HCT116 (cell line): ENCODE data around the gene YKT6. TPM values are rescaled to one million over a fixed set of nuclear protein-coding genes. Genes with fewer than 3 reads are reported as not detected.

Source experiments
- ATAC-seq: fragments of 200-7000 bp; cut with Tn5 transposase; 2 replicates; pipeline ENCODE4 v1.9.1; 2020; ENCODE audit warnings: mild to moderate bottlenecking, moderate library complexity
- BruUV-seq: library from RNA; stranded (reverse); fragments of 400-500 nt; replicated peaks from 2 replicates; lab custom pipeline; 2021; lab: Mats Ljungman, UMichigan
- CTCF ChIA-PET: fragments of 300-600 bp; sonication (Branson Sonifier 250); formaldehyde crosslinking; loops from one replicate; lab custom pipeline; 2021; ENCODE audit warnings: antibody characterized with exemption; lab: Charles Lee
- POLR2A ChIA-PET: fragments of 300-600, 350-600 bp; sonication (Branson Sonifier 250); formaldehyde crosslinking; loops from one replicate; lab custom pipeline; 2021; ENCODE audit warnings: antibody characterized with exemption; lab: Charles Lee
- RAD21 ChIA-PET, 2 experiments: fragments of 300-600 bp; sonication (Branson Sonifier 250); formaldehyde crosslinking; loops; one replicate each; lab custom pipeline; 2023; ENCODE audit warnings: low total read pairs in 2 of 2; ENCODE audit not compliant: uncharacterized antibody in 2 of 2, unreplicated experiment in 2 of 2, low non-redundant PET in 1 of 2; lab: Charles Lee
- DNase-seq: peaks from one replicate; pipeline ENCODE4 v3.0.0-alpha.2; 2010; ENCODE audit warnings: low read depth, low spot score
- H2AFZ ChIP-seq: fragments of 200-600 bp; shearing (Covaris generic), sonication (generic); 2 replicates; pipeline ENCODE4 v1.6.1; 2017; ENCODE audit warnings: low read depth, mixed run types, mixed read lengths, antibody characterized with exemption, low read length; ENCODE audit not compliant: poor library complexity, severe bottlenecking
- H3K27ac ChIP-seq: 2 replicates; pipeline ENCODE4 v1.5.1; 2012; ENCODE audit warnings: low read depth, low read length
- H3K27me3 ChIP-seq: fragments of 200-600 bp; sonication (generic); 2 replicates; pipeline ENCODE4 v1.6.1; 2016; ENCODE audit warnings: mixed run types, low read length, mixed read lengths; ENCODE audit not compliant: insufficient read depth
- H3K36me3 ChIP-seq, 2 experiments: fragments of 200-500 bp in 1 of 2; fragments of 200-600 bp in 1 of 2; sonication (Bioruptor generic) in 1 of 2; sonication (generic) in 1 of 2; 2 replicates each; pipeline versions ENCODE4 v1.5.1 to v1.6.1; 2014 to 2016; ENCODE audit warnings: low read length in 2 of 2, inconsistent platforms in 1 of 2, mixed read lengths in 1 of 2, mixed run types in 1 of 2; ENCODE audit not compliant: insufficient read depth in 2 of 2, control insufficient read depth in 1 of 2
- H3K4me1 ChIP-seq, 2 experiments: fragments of 200-600 bp in 1 of 2; sonication (generic) in 1 of 2; 2 replicates each; pipeline versions ENCODE4 v1.5.1 to v1.6.1; 2012 to 2017; ENCODE audit warnings: low read length in 2 of 2, inconsistent platforms in 1 of 2, mild to moderate bottlenecking in 1 of 2, mixed read lengths in 1 of 2, mixed run types in 1 of 2, moderate library complexity in 1 of 2; ENCODE audit not compliant: insufficient read depth in 2 of 2, control insufficient read depth in 1 of 2
- H3K4me2 ChIP-seq: fragments of 200-600 bp; sonication (generic); 2 replicates; pipeline ENCODE4 v1.6.1; 2017; ENCODE audit warnings: mixed run types, low read length, mixed read lengths
- H3K4me3 ChIP-seq, 2 experiments: fragments of 200-600 bp in 1 of 2; sonication (generic) in 1 of 2; replicated peaks in 1 of 2; 2 replicates each; pipeline ENCODE4 v1.5.1; 2011 to 2016; ENCODE audit warnings: low read length in 2 of 2, control low read depth in 1 of 2, low read depth in 1 of 2, mild to moderate bottlenecking in 1 of 2, mixed read lengths in 1 of 2, mixed run types in 1 of 2
- H3K79me2 ChIP-seq: fragments of 200-600 bp; sonication (generic); 2 replicates; pipeline ENCODE4 v1.6.1; 2017; ENCODE audit warnings: mild to moderate bottlenecking, mixed run types, low read length, moderate library complexity, mixed read lengths; ENCODE audit not compliant: insufficient read depth
- H3K9ac ChIP-seq: fragments of 200-600 bp; sonication (generic); 2 replicates; pipeline ENCODE4 v1.6.1; 2016; ENCODE audit warnings: low read length, mixed read lengths
- H3K9me2 ChIP-seq: fragments of 200-600 bp; sonication (generic), shearing (Covaris generic); 2 replicates; pipeline ENCODE4 v1.6.1; 2017; ENCODE audit warnings: mixed run types, mild to moderate bottlenecking, moderate library complexity; ENCODE audit not compliant: insufficient read depth
- H3K9me3 ChIP-seq, 2 experiments: fragments of 200-500 bp in 1 of 2; fragments of 200-600 bp in 1 of 2; sonication (Bioruptor generic) in 1 of 2; sonication (generic) in 1 of 2; 2 replicates each; pipeline ENCODE4 v1.6.1; 2014 to 2017; ENCODE audit warnings: low read length in 2 of 2, mixed read lengths in 2 of 2, inconsistent platforms in 1 of 2, low read depth in 1 of 2, mild to moderate bottlenecking in 1 of 2, mixed run types in 1 of 2, moderate library complexity in 1 of 2; ENCODE audit not compliant: control insufficient read depth in 1 of 2, insufficient read depth in 1 of 2
- H4K20me1 ChIP-seq: fragments of 200-600 bp; sonication (generic), shearing (Covaris generic); 2 replicates; pipeline ENCODE4 v1.6.1; 2017; ENCODE audit warnings: mixed run types, mild to moderate bottlenecking, moderate library complexity; ENCODE audit not compliant: insufficient read depth
- CTCF ChIP-seq, 3 experiments: fragments of 200-600 bp in 1 of 3; sonication (generic) in 1 of 3; IDR thresholded peaks in 2 of 3; conservative IDR thresholded peaks in 1 of 3; 2 replicates each; pipeline ENCODE4 v1.5.1; 2012 to 2017; ENCODE audit warnings: low read depth in 2 of 3, low read length in 2 of 3, antibody characterized with exemption in 1 of 3, borderline replicate concordance in 1 of 3, control low read depth in 1 of 3, mild to moderate bottlenecking in 1 of 3, mixed read lengths in 1 of 3, mixed run types in 1 of 3, moderate library complexity in 1 of 3; ENCODE audit not compliant: insufficient read depth in 1 of 3
- EGR1 ChIP-seq: IDR thresholded peaks from 2 replicates; pipeline ENCODE4 v1.6.1; 2012; ENCODE audit warnings: low read depth
- YY1 ChIP-seq: IDR thresholded peaks from 2 replicates; pipeline ENCODE4 v1.6.1; 2011; ENCODE audit warnings: low read length, low read depth, moderate library complexity, mild to moderate bottlenecking; ENCODE audit not compliant: insufficient replicate concordance; ENCODE audit errors: extremely low read depth
- ZNF274 ChIP-seq: fragments of 200-500 bp; sonication (Bioruptor generic); IDR thresholded peaks from 2 replicates; pipeline ENCODE4 v1.6.1; 2014; ENCODE audit warnings: mild to moderate bottlenecking, low read depth, low read length, inconsistent platforms
- intact Hi-C: fragments of 100-400 bp; cut with micrococcal nuclease; formaldehyde crosslinking; loops from 2 replicates; pipeline ENCODE4 v1.10.0; 2022
- total RNA-seq: library from RNA; stranded (reverse); gene quantifications from one replicate; pipeline ENCODE4 v1.2.1, GENCODE V29; 2021; ENCODE audit not compliant: unreplicated experiment
- TF ChIP-seq, protein P1 (sequence below): IDR thresholded peaks from 2 replicates; pipeline ENCODE4 v1.6.1; 2012; ENCODE audit warnings: low read depth

YKT6 gene
- total RNA-seq, 1 experiment from 2014 or later = 84.8 TPM

DNA sequence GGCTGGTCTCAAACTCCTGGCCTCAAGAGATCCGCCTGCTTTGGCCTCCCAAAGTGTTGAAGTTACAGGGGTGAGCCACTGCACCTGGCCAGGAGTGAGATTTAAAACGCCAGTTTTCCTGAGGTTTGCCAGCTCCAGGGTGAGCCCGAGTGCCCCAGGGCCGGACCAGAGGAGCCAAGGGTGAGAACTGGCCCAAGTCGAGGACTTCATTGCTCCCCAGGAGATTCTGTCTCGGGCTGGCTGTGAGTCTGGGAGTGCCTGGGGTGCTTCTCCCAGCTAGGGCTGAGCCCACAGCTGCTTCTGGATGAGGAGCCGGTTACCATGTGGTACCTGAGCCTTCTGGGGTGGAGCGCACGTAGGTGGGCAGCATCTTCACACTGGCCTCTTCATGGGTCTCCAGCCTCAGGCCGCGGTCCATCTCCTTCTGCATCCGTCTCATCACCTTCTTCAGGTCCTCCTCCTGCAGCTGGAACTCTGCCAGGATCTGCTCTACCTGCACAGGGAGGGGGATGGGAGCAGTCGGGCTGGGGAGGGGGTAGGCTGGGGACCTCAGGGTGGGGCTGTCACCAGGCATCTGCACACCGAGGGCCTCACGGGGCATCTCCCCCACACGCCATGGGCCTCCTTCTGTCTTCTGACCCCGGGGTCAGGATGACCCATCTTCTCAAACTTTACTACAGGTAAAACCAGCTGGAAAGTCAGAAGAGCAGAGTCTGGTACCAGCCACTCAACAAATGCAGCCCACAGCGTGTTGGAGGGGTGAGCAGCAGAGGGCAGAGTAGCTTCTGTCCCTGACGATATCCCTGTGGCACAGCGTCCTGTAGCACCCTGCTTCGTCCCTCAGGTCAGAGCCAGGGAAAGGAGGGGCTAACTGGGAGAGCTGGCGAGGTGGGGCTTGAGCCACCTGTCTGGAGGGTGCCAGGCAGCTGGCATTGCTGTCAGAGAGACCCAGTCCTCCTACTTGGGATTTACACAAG lies 47.5 kb upstream of the YKT6 start:
- BruUV-seq = no TSS peak
- TF ChIP-seq YY1 = no peak
- TF ChIP-seq CTCF (IDR thresholded peaks at IDR 0.05 in 2 of 3, conservative IDR thresholded peaks at IDR 0.05 in 1 of 3; ENCODE audit: borderline replicate concordance in 1 of 3, insufficient read depth in 1 of 3, low read depth in 2 of 3, low read length in 2 of 3) = no peak
- TF ChIP-seq ZNF274 = no peak
- TF ChIP-seq EGR1 = no peak
- TF ChIP-seq, protein P1, sequence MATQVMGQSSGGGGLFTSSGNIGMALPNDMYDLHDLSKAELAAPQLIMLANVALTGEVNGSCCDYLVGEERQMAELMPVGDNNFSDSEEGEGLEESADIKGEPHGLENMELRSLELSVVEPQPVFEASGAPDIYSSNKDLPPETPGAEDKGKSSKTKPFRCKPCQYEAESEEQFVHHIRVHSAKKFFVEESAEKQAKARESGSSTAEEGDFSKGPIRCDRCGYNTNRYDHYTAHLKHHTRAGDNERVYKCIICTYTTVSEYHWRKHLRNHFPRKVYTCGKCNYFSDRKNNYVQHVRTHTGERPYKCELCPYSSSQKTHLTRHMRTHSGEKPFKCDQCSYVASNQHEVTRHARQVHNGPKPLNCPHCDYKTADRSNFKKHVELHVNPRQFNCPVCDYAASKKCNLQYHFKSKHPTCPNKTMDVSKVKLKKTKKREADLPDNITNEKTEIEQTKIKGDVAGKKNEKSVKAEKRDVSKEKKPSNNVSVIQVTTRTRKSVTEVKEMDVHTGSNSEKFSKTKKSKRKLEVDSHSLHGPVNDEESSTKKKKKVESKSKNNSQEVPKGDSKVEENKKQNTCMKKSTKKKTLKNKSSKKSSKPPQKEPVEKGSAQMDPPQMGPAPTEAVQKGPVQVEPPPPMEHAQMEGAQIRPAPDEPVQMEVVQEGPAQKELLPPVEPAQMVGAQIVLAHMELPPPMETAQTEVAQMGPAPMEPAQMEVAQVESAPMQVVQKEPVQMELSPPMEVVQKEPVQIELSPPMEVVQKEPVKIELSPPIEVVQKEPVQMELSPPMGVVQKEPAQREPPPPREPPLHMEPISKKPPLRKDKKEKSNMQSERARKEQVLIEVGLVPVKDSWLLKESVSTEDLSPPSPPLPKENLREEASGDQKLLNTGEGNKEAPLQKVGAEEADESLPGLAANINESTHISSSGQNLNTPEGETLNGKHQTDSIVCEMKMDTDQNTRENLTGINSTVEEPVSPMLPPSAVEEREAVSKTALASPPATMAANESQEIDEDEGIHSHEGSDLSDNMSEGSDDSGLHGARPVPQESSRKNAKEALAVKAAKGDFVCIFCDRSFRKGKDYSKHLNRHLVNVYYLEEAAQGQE = no peak
- H3K4me1 ChIP-seq = peaks cover 0 to 9% of the 10 kb centered on the region in 2 experiments; a peak in 2 of 4 replicates
- ATAC-seq (no peak), DNase-seq (no peak)
- H3K4me3 ChIP-seq = no peak overlapping the region
- no peaks in the 10 kb centered on the region for H3K79me2 ChIP-seq
- H3K9ac ChIP-seq = no peak overlapping the region
- H4K20me1 ChIP-seq = no peaks in the 10 kb centered on the region
- H2AFZ ChIP-seq = no peak overlapping the region
- H3K27me3 ChIP-seq = no peaks in the 10 kb centered on the region
- no peaks in the 10 kb centered on the region for H3K9me2 ChIP-seq
- no peak overlapping the region for H3K27ac ChIP-seq
- H3K9me3 ChIP-seq = no peaks in the 10 kb centered on the region
- H3K36me3 ChIP-seq = no peaks in the 10 kb centered on the region
- RAD21 ChIA-PET = no interaction called here
- H3K4me2 ChIP-seq = no peak overlapping the region
- intact Hi-C loops = no loop called here
- POLR2A ChIA-PET = no interaction called here
- CTCF ChIA-PET = no interaction called here
